GM19468 (cell line): Measurements from ENCODE around the gene GRAMD1A.
A peak's percentile ranks its signal among the peaks of the same experiment; 100 is the strongest.

Experiments
- ATAC-seq: cut with Tn5 transposase; IDR thresholded peaks from one replicate; pipeline ENCODE4 v1.9.1; 2021; ENCODE audit warnings: mild to moderate bottlenecking, moderate library complexity, moderate number of reproducible peaks; ENCODE audit not compliant: unreplicated experiment; ENCODE audit errors: extremely low read depth

The GRAMD1A gene

GRCh38 chr19:35066691-35067563, 66.8 kb downstream of the GRAMD1A start:
- peak; percentile 58 for ATAC-seq

- no peak for ATAC-seq
These were observed 69.0 kb downstream of the GRAMD1A start for GRCh38 chr19:35068941-35069634.

- ATAC-seq: no peak
These were observed 69.6 kb downstream of the GRAMD1A start for GRCh38 chr19:35069696-35070095.

- no peak for ATAC-seq
These were observed 70.3 kb downstream of the GRAMD1A start for GRCh38 chr19:35070471-35070870.

- no peak for ATAC-seq
These were observed 73.4 kb downstream of the GRAMD1A start for GRCh38 chr19:35073516-35073915.

DNA sequence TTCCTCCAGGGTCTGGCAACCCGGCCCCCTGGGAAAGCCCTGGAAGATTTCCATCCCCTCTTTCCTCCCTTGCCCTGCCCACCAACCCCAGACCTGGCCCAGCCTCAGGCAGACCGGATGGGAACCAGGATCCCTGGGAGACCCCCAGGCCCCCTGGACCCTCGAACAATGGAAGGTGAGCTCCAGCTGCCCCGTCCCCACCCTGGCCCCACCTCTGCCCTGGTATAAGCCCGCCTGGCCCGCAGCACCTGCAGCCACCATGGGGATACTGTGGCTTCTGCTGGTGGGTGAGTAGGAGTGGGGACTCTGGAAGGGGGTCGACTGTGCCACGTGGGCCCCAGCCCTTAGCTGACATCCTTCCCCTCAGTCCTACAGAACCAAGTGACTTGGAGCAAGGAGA, 73.8 kb downstream of the GRAMD1A start:
- ATAC-seq: no peak

GRCh38 chr19:35074426-35075201, 74.5 kb downstream of the GRAMD1A start:
- no peak for ATAC-seq

- ATAC-seq: no peak
These were observed 75.3 kb downstream of the GRAMD1A start for GRCh38 chr19:35075202-35076025.

GRCh38 chr19:35076026-35076370, 75.9 kb downstream of the GRAMD1A start:
- ATAC-seq: no peak
